GM19240 (cell line): ENCODE measurements around the gene LRRC23.
A peak's percentile ranks its signal among the peaks of the same experiment; 100 is the strongest.

Source experiments
- DNase-seq: peaks from one replicate; pipeline ENCODE4 v3.0.0; 2011; ENCODE audit warnings: low spot score; ENCODE audit not compliant: insufficient read length

The LRRC23 gene

DNA sequence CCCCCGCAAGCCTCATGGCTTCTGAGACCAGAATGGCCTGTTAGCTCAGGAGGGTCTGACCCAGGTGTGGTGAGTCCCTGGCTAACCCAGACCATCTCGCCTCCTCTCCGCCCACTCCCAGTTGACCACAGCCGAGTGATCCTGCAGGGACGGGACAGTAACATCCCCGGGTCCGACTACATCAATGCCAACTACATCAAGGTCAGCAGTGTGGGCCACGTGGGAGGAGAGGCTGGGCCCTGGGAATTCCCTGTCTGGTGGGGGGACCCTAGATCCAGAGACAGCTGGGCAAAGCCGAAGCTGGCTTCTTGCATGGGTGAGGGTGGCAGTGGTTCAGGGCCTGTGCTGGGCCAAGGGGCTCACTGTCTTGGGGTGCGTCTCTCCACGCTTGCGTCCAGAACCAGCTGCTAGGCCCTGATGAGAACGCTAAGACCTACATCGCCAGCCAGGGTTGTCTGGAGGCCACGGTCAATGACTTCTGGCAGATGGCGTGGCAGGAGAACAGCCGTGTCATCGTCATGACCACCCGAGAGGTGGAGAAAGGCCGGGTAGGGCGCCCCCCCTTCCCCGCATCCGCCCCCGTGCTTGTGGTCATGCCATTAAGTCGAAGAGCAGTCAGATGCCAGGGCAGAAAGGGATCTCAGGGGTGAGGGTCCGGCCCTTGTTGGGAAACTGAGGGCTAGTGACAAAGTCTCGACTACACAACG, 51.6 kb downstream of the LRRC23 start:
- DNase-seq: no peak

DNA sequence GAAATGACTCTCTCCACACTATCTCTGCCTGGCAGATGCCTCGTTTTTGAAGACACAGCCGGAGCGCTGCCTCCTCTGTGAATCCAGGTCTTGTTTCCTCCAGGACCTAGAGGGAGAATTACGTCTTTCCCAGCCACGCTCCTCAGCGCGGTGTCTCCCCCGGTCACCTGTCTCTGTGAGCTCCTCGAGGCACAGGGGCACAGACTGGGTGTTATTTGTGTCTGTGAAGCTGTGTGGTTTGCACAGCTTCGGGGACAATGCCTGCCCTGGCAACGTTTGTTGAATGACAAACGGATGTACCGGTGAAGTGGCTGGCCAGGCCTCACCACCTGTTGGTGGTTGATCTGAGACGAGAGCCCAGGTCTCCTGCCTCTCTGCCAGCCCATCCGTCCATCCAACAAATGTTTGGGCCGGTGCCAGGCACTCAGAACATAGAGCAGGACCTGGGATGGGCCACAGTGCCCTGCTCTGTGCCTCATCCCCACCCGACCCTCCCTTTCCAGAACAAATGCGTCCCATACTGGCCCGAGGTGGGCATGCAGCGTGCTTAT, 52.6 kb downstream of the LRRC23 start:
- DNase-seq: no peak

DNA sequence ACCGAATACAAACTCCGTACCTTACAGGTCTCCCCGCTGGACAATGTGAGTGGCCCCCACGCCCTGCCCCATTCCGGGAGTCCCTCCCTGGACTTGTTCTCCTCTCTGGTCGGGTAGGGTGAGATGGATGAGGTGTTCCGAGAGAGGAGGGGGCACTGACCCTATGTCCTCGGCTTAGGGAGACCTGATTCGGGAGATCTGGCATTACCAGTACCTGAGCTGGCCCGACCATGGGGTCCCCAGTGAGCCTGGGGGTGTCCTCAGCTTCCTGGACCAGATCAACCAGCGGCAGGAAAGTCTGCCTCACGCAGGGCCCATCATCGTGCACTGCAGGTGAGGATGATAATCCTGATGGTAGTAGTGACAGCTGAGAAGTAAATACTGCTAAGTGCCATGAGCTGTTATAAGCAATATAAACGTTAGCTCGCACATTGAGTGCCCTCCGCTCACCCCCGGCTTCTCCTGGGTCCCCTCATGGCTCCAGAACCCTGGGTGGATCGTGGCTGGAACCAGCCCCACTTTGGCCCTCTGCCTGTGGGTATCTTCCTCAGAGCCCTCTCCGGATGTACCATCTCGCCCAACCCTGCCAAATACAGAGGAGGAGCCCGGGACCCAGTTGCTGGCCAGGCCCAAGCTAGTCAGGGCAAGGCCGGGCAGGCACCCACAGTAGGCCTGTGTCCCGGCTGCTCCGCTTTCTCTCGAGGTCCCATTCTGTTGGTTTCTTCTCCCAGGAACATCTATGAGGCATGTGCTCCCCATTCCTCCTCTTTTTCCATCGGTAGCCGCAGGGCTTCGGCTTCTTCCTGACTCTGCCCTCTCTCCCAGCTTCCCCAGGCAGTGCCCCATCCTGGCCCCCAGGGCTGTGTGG, 53.4 kb downstream of the LRRC23 start:
- DNase-seq: no peak

DNA sequence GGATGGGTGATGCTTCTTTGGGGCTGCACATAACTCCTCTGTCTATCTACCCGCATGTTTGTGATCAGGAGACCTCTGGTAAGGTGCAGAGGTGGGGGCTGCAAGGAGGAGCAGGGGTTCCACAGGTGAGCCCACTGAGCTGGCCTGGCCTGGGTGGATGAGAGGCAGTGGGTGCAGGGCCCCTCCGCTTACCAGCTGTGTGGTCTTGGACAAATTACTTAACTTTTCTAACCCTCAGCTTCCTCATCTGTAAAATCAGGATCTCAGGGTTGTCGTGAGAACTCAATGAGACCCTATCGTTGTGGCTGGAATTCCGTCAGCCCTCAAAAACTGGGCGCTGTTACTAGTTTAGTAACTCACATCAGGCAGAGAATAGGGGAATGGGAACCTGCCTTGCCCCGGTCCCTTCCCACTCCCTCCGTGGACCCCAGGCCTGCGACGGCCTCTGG, 54.0 kb downstream of the LRRC23 start:
- DNase-seq: no peak

DNA sequence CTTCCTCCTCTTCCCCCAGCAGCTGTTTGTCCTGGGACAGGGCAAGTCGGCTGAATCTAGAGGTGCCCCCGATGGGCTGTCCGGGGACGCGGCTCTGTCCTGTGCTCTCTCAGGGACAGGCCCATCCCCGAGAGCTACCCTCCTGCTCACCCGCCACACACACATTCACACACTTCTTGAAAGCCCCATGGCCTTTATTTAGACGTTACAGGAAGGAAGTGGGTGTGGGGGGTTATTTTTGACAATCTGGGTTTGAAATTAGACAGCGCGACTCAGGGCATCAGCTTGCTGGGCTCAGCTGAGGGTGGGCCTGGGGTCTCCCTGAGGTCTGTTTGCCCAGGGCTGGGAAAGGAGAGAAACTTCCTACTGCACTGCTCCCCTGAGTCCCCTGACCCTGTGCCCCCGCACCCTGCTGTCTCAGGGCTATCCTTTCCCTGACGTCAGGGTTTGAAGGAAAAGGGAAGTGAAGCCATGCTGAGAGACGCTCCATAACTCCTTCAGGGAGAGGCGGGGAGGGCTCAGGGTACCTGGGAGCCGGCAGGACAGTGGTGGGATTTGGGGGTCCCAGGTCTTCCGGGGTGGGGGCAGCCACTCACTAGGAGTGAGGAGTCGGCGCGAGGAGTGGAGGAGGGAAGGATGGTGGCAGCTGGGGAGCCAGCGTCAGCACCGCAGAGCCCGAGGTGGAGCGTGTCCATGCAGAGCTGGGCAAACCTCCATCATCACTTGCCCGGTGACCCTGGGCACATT, 54.6 kb downstream of the LRRC23 start:
- peak; percentile 56 for DNase-seq

DNA sequence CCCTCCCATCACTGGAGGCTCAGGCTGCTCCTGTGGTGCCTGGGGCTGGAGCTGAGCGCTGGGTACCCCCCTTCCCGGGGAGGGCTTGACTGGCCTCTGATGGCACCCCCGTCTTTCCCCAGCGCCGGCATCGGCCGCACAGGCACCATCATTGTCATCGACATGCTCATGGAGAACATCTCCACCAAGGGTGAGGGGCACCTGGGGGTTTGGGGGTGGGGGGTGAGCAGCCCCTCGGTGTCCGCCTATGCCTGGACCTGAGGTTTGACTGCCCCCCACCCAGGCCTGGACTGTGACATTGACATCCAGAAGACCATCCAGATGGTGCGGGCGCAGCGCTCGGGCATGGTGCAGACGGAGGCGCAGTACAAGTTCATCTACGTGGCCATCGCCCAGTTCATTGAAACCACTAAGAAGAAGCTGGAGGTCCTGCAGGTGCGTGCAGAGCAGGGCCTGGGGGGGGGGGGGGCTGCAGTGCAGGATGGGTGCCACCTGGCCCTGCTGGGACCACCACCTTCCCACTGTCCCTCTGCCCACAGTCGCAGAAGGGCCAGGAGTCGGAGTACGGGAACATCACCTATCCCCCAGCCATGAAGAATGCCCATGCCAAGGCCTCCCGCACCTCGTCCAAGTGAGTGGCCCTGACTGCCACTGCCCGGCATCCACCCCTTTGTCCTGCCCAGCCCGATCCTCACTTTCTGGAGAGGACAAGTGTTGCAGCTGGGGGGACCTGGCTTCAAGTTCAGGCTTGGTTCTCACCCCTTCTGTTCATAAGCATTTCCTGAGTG, 55.4 kb downstream of the LRRC23 start:
- DNase-seq: no peak

DNA sequence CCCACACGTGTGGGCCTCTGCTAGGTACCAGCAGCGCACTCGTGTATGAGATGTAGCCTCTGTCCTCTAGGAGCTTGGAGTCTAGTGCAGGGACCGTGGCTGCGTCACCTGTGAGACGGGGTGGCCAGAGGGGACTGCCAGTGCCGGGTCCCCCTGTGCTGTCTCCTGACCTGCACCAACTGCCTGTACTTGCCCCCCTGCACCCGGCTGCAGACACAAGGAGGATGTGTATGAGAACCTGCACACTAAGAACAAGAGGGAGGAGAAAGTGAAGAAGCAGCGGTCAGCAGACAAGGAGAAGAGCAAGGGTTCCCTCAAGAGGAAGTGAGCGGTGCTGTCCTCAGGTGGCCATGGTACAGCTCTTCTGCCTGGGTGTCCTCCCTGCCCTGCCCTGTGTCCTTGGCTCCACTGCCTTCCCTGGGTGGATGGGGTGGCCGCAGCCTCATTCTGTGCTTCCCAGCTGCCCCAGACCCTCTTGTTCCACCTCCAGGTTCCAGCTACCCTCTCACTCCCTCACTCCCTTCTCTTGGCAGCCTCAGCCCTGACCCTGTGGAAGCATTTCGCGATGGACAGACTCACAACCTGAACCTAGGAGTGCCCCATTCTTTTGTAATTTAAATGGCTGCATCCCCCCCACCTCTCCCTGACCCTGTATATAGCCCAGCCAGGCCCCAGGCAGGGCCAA, 56.1 kb downstream of the LRRC23 start:
- DNase-seq: no peak

DNA sequence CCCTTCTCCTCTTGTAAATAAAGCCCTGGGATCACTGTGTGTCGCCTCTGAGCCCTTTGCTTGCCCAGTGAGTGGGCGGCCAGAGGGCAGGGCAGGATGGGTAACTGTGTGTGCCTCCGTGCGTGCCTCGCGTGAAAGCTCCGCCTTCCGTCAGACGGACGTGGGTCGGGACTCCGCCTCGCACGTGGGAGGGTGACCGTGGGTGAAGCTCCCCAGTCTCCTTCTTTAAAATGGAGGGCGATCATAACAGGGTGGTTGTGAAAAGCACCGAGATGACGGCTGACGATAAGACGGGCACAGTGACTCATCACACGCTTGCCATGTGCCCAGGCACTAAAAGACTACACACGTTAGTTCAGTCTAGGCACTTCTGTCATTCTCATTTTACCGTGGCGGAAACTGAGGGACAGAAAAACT, 56.7 kb downstream of the LRRC23 start:
- DNase-seq: no peak

DNA sequence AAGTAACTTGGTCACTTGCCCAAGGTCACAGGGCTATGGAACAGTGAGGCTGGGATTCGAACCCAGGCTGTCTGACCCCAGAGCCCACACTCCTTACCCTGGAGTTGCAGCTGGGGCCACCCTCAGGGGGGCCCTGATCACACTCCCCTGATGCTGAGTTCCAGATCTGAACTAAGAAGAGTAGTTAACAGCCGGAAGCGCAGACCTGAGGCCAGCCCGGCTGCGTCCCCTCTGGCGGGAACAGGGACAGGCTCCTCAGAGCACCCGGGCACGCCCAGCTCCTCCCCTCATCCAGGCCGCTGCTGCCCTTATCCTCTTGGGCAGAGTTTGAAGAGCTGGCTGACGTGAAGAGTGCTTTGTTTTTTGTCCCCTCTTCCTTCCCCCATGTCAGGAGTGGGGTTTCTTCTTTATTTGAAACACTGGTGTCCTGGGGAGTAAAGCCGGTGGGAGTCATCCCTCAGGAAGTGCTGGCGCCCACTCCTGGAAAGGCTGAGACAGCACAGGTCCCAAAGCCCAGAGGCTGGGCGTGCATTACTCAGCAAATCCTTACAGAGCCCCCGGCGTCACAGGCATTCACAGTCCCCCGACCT, 57.2 kb downstream of the LRRC23 start:
- DNase-seq: no peak

DNA sequence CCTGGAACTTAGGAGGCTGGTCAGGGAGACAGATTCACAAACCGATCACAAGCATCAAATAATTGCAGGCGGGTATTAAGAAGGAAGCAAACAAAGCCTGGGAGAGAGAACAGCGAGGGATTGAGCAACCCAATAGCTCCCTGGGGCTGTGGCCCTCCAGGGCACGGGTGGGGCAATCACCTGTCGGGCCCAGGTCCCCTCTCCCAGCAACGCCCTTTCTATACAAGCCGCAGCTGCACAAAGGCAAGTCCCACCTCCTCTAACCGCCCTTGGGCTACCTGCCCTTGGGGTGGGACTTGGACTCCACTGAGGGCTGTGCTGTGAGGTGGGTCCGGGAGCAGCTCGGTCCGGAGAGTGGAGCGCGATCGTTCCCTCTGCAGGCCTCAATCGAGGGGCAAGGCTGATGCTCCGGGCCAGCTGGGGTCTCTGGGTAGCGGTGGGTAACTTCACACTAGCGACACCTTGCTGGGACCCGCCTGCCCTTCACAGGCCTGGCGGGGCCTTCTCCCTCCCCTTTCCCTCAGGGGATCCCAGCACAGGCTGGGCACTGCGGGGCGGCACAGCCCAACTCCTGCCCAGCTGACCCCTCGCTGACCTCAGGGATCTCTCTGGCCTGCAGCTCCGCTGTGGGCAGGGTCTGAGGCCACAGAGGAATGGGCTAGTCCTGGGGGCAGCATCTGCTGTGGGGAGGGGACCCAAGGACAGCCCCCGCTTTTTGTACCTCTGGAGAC, 57.8 kb downstream of the LRRC23 start:
- no peak for DNase-seq

DNA sequence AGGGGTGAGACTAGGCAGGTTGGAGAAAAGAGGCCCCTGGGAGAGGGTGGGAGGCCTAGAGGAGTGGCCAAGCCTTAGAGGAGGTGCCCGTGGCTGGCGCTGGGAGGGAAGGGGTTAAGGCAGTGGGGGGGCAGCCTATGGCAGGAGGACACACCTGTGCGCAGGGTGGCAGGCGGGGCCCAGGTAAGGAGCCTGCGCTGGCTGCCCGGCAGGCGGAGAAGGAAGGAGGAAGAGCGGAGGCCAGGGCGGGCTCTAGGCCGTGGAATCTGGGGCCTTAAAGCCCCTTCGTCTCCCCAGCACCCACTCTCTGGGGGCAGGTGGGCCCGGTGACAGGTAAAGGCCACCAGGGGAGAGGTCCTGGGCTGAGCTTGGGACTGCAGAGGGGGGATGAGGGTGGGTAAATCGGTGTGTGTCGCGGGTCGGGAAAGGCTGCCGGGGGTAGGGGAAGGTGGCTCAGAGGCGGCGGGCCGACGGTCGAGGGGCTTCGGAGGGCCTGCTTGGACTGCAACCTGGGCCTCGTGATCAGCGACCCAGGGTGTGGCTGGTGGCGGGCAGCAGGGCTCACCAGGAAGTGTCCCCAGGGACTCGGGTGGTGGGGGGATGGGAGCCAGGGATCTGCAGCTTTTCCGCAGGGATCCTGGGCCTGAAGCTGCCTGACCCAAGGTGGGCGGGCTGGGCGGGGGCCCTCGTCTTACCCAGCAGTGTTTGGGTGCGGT, 58.6 kb downstream of the LRRC23 start:
- DNase-seq: no peak
